NT2/D1 (cell line): ENCODE results near the gene CDH20.

Experiments
- DNase-seq: peaks from one replicate; pipeline ENCODE4 v3.0.0-alpha.2; 2011; ENCODE audit warnings: low read depth, low spot score
- H3K27me3 ChIP-seq: 2 replicates; pipeline ENCODE4 v1.6.0; 2011; ENCODE audit warnings: mild to moderate bottlenecking; ENCODE audit not compliant: insufficient read length, insufficient read depth
- H3K36me3 ChIP-seq: 2 replicates; pipeline ENCODE4 v1.6.1; 2011; ENCODE audit warnings: mild to moderate bottlenecking, low read length, mixed read lengths; ENCODE audit not compliant: insufficient read depth, insufficient read length
- H3K4me1 ChIP-seq: 2 replicates; pipeline ENCODE4 v1.5.1; 2011; ENCODE audit not compliant: insufficient read depth, insufficient read length
- H3K4me3 ChIP-seq: 2 replicates; pipeline ENCODE4 v1.5.1; 2011; ENCODE audit warnings: low read depth; ENCODE audit not compliant: insufficient read length
- H3K9ac ChIP-seq: 2 replicates; pipeline ENCODE4 v1.6.0; 2011; ENCODE audit warnings: low read depth; ENCODE audit not compliant: insufficient read length
- H3K9me3 ChIP-seq: 2 replicates; pipeline ENCODE4 v1.5.1; 2011; ENCODE audit warnings: mild to moderate bottlenecking, low read length; ENCODE audit not compliant: insufficient read depth
- SUZ12 ChIP-seq: IDR thresholded peaks from 2 replicates; pipeline ENCODE4 v1.6.1; 2011; ENCODE audit not compliant: insufficient read length, insufficient read depth; ENCODE audit errors: extremely low read depth
- YY1 ChIP-seq: IDR thresholded peaks from 2 replicates; pipeline ENCODE4 v1.6.1; 2011; ENCODE audit not compliant: insufficient read length, insufficient read depth
- ZNF274 ChIP-seq: IDR thresholded peaks from 2 replicates; pipeline ENCODE4 v1.6.1; 2011; ENCODE audit warnings: mild to moderate bottlenecking, low read depth, low read length

The CDH20 gene

DNA sequence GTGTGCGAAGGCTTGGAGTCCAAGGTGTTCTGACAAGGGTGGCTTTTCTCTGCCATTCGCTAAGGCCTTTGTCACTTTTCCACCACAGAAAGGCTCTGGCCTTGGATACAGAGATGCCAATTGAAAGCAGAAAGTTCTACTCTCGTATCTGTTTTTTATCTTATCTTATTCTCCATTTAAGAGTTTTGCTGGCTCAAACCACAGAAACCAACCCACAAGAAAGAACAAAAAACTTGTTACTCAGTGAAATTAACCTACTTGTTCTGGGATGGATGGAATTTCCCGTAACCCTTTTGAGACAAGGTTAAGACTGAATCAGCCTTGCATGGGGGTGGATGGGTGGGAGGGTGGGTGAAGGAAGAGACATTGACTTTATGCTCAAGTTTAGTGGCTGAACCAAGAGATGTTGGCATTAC lies 221.7 kb downstream of the CDH20 start:
- Histone ChIP-seq H3K9ac (no peak overlapping the region), H3K4me1 (peaks cover under 1% of the 10 kb centered on the region), H3K9me3 (no peaks in the 10 kb centered on the region), H3K4me3 (no peak overlapping the region), H3K27me3 (no peaks in the 10 kb centered on the region), H3K36me3 (no peaks in the 10 kb centered on the region)
- no peak for TF ChIP-seq ZNF274
- TF ChIP-seq YY1 = no peak
- no peak for TF ChIP-seq SUZ12
- no peak for DNase-seq

- no peaks in the 10 kb centered on the region for H3K27me3 ChIP-seq
- no peaks in the 10 kb centered on the region for H3K36me3 ChIP-seq
- H3K4me3 ChIP-seq = no peak overlapping the region
- no peaks in the 10 kb centered on the region for H3K9me3 ChIP-seq
- DNase-seq = no peak
- TF ChIP-seq YY1 (no peak), SUZ12 (no peak), ZNF274 (no peak)
- no peak overlapping the region for H3K9ac ChIP-seq
- no peaks in the 10 kb centered on the region for H3K4me1 ChIP-seq
Observed at GRCh38 chr18:61556316-61556715, 223.1 kb downstream of the CDH20 start.

DNA sequence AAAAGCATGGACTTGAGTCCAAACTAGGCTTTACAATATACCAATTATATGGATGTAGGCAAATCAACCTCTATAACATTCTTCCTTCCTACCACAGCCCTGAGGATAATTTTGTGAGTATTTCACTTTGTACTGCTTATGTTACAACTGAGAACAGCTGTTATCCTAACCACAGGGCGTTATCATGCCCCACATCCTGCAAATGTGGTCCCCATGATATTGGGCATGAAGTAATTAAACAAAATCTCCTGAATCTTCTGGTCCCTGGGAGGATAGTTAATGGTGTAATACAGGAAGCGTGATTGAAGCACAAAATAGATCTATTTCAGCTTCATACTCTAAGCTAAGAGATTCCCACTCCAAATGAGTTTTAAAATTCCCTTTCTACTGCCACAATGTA lies 223.6 kb downstream of the CDH20 start:
- Histone ChIP-seq H3K27me3 (no peaks in the 10 kb centered on the region), H3K9ac (no peak overlapping the region), H3K36me3 (no peaks in the 10 kb centered on the region), H3K9me3 (no peaks in the 10 kb centered on the region), H3K4me1 (no peaks in the 10 kb centered on the region), H3K4me3 (no peak overlapping the region)
- DNase-seq = no peak
- TF ChIP-seq YY1 (no peak), SUZ12 (no peak)

GRCh38 chr18:61569176-61569892 lies 236.1 kb downstream of the CDH20 start:
- no peaks in the 10 kb centered on the region for H3K4me1 ChIP-seq
- H3K9ac ChIP-seq = no peak overlapping the region
- no peak overlapping the region for H3K4me3 ChIP-seq
- no peak for DNase-seq
- H3K36me3 ChIP-seq = no peaks in the 10 kb centered on the region
- H3K9me3 ChIP-seq = peaks cover 9% of the 10 kb centered on the region
- no peaks in the 10 kb centered on the region for H3K27me3 ChIP-seq
- TF ChIP-seq YY1 = no peak
- no peak for TF ChIP-seq ZNF274
- TF ChIP-seq SUZ12 = no peak

GRCh38 chr18:61570070-61570469 lies 236.8 kb downstream of the CDH20 start:
- H3K27me3 ChIP-seq = no peaks in the 10 kb centered on the region
- H3K4me1 ChIP-seq = no peaks in the 10 kb centered on the region
- no peak for DNase-seq
- H3K36me3 ChIP-seq = no peaks in the 10 kb centered on the region
- no peak for TF ChIP-seq SUZ12
- TF ChIP-seq YY1 = no peak
- no peak for TF ChIP-seq ZNF274
- peaks cover 9% of the 10 kb centered on the region for H3K9me3 ChIP-seq
- no peak overlapping the region for H3K9ac ChIP-seq
- no peak overlapping the region for H3K4me3 ChIP-seq

GRCh38 chr18:61572084-61572655 lies 238.9 kb downstream of the CDH20 start:
- H3K9me3 ChIP-seq = peaks cover 9% of the 10 kb centered on the region
- H3K9ac ChIP-seq = no peak overlapping the region
- H3K4me3 ChIP-seq = no peak overlapping the region
- TF ChIP-seq ZNF274 = no peak
- no peak for TF ChIP-seq YY1
- TF ChIP-seq SUZ12 = no peak
- no peaks in the 10 kb centered on the region for H3K4me1 ChIP-seq
- DNase-seq = no peak
- H3K36me3 ChIP-seq = no peaks in the 10 kb centered on the region
- no peaks in the 10 kb centered on the region for H3K27me3 ChIP-seq

GRCh38 chr18:61572871-61573270 lies 239.6 kb downstream of the CDH20 start:
- Histone ChIP-seq H3K27me3 (no peaks in the 10 kb centered on the region), H3K36me3 (no peaks in the 10 kb centered on the region), H3K4me3 (no peak overlapping the region), H3K4me1 (no peaks in the 10 kb centered on the region), H3K9me3 (peaks cover 9% of the 10 kb centered on the region), H3K9ac (no peak overlapping the region)
- DNase-seq = no peak
- TF ChIP-seq YY1 (no peak), ZNF274 (no peak), SUZ12 (no peak)
